Stimulated activated CD4-positive, alpha-beta T cell treated with anti-CD3 and anti-CD28 coated beads, Interleukin-4, amount 100 ng/mL, for 24 hours (primary cell): ENCODE results near the gene IMPA2.
"Not testable (repeated sequence)": the region's sequence is repeated elsewhere in the genome, so short reads cannot be mapped to it uniquely, and the experiment has no call there.

Experiments used
- DNase-seq: peaks from one replicate; pipeline ENCODE4 v3.0.0-alpha.2; 2020

Gene IMPA2

DNA sequence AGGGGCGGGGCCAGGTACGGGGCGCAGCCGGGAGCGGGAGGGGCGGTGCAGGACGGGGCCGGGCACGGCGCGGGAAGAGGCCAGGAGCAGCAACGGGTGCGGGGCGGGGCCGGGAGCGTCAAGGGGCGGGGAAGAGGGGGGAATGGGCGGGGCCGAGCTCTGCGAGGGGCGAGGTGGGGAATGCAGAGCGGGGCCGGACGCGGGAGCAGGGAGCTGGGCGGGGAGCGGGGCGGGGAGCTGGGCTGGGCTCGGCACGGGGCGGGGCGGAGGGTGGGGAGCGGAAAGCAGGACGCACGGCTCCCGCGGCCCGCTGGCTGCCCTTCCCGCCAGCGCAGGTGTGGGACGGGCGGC is at the start of gene IMPA2:
TSS of gene IMPA2 (plus strand) at position 316 of the 351 bp plus-strand sequence. CDS start 163 bp downstream, outside the sequence.
- DNase-seq, result no peak

- no peak for DNase-seq
These were observed 48.9 kb upstream of the IMPA2 start for GRCh38 chr18:11932393-11932792.

GRCh38 chr18:11937874-11938478 is 43.3 kb upstream of the IMPA2 start:
- peak; percentile 81 for DNase-seq

DNA sequence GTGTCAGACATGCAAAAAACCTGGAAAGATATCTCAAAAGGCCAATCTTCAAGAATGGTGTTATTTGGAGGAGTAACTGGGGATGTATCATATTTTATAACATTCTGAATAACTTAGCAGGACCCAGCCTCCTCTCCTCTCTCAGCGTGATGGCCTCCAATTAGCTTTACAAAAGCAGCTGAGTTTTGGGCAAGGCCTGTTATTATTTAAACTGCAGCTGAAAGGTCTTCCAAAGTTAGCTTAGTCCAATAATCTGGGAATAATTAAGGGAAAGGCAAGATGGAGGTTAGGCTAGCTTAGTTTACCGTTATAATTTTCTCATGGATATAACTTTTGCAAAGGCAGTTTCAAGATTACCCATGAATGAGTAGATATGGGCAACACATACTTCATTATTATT is 40.4 kb upstream of the IMPA2 start:
- no peak for DNase-seq

- no peak for DNase-seq
These were observed 37.8 kb upstream of the IMPA2 start for GRCh38 chr18:11943551-11943950.

DNA sequence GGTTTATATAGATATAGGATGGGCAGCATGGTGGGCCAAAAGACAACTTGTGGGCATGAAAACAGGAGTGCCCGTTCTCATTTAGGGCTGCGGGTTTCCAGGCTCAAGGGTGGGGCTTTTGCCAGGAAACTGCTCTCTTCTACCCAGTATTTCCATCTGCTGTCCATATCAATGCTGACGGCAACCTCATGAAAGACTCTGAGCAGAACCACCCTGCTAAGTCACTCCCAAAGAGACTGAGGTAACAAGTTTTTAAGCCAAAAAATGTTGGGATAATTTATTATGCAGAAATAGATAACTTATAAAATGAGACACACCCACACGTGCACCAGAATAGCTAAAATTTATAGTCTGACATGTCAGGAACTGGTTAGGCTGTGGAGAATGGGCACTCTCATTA is 37.1 kb upstream of the IMPA2 start:
- DNase-seq, result no peak

DNA sequence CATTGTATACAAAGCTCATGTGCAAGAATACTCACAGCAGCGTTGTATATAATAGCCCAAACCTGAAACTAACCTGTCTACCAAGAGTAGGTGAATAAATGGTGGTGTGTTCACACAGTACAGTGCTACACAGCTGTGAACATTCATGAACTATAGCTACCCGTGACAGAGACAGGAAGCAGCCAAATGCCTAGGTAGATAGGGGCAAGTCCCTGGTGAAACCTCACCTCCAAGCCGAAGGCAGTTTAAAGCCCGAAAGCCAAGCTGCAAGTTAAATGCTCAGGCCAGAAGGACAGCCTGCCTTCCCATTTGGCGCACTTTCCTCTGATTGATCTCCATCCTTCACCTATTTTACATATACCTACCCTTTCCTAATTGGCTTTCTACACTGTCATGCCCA is 36.5 kb upstream of the IMPA2 start:
- DNase-seq, result no peak

DNA sequence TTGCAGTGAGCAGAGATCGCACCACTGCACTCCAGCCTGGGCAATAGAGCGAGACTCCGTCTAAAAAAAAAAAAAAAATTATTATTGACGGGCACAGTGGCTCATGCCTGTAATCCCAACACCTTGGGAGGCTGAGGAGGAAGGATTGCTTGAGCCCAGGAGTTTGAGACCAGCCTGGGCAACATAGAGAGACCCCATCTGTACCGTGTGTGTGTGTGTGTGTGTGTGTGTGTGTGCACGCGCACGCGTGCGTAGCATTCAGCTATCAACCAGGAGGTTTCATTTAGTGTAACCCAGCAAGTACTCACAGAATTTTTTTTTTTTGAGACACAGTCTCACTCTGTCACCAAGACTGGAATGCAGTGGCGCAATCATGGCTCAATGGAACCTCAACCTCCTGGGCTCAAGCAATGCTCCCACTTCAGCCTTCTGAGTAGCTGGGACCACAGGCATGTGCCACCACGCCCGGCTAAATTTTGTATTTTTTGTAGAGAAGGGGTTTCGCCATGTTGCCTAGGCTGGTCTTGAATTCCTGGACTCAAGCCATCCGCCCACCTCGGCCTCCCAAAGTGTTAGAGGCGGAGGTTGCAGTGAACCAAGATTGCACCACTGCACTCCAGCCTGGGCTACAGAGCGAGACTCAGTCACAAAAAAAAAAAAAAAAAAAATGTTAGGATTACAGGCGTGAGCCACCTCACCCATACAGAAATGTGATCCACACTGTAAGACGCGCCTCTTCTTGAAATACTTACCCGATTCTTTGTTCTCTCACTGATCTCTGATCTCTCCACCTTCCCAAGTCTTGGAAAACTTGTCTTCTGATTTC is 35.3 kb upstream of the IMPA2 start:
- DNase-seq, result not testable (repeated sequence)

DNA sequence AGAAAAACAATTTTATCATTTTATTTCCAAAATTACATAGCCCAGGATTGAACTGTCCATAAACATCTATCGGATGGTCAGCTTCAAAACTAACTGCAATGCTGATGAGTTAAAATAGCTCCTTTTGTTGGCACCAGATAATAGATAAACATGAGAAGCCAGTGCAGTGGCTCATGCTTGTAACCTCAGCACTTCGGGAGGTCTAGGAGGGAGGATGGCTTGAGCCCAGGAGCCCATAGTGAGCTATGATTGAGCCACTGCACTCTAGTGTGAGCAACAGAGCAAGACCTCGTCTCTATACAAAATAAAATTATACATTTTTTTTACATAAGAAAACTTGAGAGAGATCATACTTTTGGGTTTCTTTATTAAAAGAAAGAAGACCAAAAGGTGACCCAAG is 34.6 kb upstream of the IMPA2 start:
- DNase-seq, result no peak

DNA sequence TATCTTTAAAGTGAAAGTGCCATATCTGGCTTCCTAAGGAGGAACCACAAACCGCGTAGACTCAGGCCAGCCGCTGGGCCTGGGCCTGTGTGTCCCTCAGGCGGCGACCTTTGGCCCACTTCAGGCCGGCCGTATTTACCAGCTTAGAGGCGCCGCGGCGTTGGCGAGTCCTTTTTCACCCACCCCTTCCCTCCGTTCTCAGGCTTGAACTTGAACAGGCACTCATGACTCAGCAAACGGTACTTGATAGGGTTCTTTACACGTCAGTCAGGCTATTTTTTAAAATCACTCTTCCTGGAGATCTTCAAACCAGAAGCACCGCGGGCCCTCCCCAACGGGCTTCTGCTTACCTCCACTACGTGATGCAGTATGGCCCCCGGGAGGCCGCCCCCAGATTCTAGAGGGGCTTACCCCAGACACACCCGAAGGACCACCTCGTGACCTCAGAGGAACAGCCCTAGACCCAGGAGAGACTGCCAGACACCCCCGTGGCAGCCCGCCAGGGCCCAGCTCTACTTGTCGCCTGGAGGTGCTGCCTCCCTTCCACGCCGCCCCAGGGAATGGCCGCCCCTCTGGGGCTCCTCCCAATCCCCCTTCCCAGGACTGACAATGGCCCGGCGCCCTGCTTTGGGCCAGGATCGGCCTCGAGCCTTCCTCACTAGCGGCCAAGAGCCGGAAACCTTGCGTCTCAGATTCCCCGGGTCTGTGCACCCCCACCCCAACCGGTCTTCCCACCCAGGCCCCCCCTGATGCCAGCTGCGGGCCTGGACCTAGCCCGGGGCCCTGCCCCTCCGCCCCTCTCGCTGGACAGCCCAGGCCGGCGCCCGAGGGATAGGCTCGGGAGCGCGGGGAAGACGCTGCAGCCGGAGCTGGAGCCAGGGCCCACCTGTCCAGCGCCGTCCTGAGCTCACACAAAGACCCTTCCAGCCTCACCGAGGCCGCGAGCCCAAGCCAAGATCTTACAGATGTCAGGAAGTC is 33.8 kb upstream of the IMPA2 start:
- DNase-seq, result peak; percentile 65

GRCh38 chr18:11948852-11949523 is 32.3 kb upstream of the IMPA2 start:
- DNase-seq, result no peak

- no peak for DNase-seq
These were observed 30.5 kb upstream of the IMPA2 start for GRCh38 chr18:11950824-11951223.

DNA sequence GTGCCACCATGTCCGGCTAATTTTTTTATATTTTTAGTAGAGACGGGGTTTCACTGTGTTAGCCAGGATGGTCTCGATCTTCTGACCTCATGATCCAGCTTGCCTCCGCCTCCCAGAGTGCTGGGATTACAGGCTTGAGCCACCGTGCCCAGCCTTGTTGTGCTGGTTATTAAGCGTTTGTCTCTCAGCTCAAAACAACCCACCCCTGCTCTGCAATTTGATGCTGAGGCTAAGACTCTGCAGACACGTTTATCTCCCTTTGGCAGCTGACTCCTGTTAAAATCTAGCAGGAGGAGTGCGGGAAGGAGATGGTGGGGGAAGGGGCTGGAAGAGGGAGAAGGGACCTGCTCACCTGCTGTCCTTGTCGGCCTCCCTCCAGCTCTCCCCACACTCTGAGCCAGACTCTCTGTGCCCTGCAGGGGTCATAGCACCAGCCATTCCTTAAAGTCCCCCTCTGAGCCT is 29.9 kb upstream of the IMPA2 start:
- no peak for DNase-seq

- no peak for DNase-seq
These were observed 28.2 kb upstream of the IMPA2 start for GRCh38 chr18:11953113-11953512.

GRCh38 chr18:11955239-11956029 is 25.9 kb upstream of the IMPA2 start:
- DNase-seq, result no peak

DNA sequence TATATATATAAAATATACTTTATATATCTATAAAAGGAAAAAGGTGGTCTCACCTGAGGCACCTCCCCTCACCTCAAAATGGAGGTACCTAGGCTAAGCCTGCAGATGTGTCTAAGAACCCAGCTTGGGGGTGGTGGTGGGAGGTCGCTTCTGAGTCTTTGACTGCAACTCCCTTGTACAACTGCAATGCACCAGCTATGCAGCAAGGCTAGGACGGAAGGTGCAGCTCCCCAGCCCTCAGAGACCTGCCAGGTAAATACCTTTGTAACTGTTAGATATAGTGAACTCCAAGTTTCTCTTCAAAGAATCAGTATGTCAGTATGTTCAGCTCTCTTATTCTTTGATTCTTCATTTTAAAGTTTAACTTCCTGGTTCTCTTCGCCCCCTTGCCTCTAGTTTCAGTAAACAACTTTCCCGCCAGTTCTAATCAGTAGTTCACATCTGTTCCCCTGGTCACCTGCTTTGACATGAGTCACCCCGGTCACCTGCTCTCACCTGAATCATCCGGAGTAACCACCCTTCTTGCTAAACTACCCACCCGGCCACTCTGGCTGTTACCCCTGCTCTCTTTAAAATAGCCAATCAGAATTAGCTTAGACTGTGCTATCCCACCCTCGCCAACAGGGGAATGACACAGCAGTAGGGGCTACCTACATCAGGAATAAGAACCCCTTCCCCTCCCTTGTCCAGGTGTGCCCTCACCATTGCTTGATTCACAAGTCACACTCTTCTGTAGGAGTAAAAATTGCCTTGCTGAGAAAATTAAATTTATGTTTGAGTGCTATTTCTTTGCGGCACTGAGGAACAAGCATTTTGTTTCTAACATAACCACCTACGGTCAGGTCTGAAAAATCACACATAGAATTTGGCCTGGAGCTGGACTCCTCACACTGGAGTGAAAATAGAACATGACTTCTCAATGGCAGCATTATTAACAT is 24.7 kb upstream of the IMPA2 start:
- no peak for DNase-seq

DNA sequence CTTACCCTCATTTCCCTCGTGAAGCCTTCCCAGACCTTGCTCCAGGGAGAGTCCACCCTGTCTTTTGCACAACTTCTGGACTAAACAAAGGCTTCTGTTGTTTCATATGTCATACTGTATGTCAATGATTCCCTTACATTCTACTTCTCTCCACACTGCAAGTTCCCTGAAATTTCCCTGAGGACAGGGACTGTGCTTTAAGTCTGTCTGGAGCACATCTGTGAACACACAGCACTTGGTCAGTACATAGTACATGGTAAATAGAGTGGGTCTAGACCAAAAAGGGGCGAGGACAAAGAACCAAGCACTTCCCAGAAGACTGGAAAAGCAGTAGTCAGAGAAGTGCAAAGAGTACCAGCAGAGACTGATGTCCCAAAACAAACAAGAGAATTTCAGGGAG is 23.7 kb upstream of the IMPA2 start:
- DNase-seq, result no peak

DNA sequence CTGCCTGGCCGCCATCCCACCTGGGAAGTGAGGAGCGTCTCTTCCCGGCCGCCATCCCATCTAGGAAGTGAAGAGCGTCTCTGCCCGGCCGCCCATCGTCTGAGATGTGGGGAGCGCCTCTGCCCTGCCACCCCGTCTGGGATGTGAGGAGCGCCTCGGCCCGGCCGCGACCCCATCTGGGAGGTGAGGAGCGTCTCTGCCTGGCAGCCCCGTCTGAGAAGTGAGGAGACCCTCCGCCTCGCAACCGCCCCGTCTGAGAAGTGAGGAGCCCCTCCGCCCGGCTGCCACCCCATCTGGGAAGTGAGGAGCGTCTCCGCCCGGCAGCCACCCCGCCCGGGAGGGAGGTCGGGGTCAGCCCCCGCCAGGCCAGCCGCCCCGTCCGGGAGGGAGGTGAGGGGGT is 21.7 kb upstream of the IMPA2 start:
- DNase-seq, result not testable (repeated sequence)

GRCh38 chr18:11960743-11961380 is 20.4 kb upstream of the IMPA2 start:
- no peak for DNase-seq

DNA sequence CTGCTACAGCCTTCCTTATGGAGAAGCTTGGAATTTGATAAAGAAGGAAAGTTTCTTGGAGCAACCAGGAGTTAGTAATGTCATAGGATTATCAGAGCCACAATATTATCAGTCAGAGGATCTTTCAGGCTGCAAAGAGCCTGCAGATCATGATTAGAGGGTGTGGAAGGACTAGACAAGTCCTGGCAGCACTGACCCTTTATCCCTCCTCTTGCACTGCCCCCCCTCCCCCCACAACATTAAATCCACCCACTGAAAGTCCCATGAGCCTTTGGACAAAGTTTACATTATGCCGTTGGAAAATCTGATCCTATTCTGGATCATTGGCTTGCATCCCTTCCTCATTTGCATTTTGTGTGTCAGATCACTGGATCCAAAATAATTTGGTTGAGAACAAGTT is 18.7 kb upstream of the IMPA2 start:
- DNase-seq, result no peak
